H9 (cell line): ENCODE data around the gene RAI14. TPM values are rescaled to one million over a fixed set of nuclear protein-coding genes. Genes with fewer than 3 reads are reported as not detected.

Source experiments
- DNase-seq: peaks from one replicate; pipeline ENCODE4 v3.0.0-alpha.2; 2017
- H2AFZ ChIP-seq: one replicate; pipeline ENCODE4 v1.6.1; 2013; ENCODE audit warnings: mild to moderate bottlenecking, low read length, control low read depth, moderate library complexity
- H2AK5ac ChIP-seq: 2 replicates; pipeline ENCODE4 v1.6.1; 2013; ENCODE audit warnings: low read length, control low read depth, mixed read lengths; ENCODE audit not compliant: insufficient read length
- H2BK120ac ChIP-seq: one replicate; pipeline ENCODE4 v1.6.1; 2013; ENCODE audit warnings: low read depth, mild to moderate bottlenecking, low read length, control low read depth, inconsistent platforms; ENCODE audit not compliant: poor library complexity, severe bottlenecking
- H2BK12ac ChIP-seq: 2 replicates; pipeline ENCODE4 v1.6.1; 2013; ENCODE audit warnings: low read length, control low read depth, mixed read lengths, low read depth; ENCODE audit not compliant: insufficient read length
- H2BK15ac ChIP-seq: 2 replicates; pipeline ENCODE4 v1.6.1; 2013; ENCODE audit warnings: low read depth, low read length, control low read depth
- H2BK20ac ChIP-seq: one replicate; pipeline ENCODE4 v1.6.1; 2013; ENCODE audit warnings: low read depth, mild to moderate bottlenecking, low read length, control low read depth, inconsistent platforms; ENCODE audit not compliant: poor library complexity, severe bottlenecking
- H2BK5ac ChIP-seq: 2 replicates; pipeline ENCODE4 v1.6.1; 2013; ENCODE audit warnings: low read length, control low read depth, mixed read lengths; ENCODE audit not compliant: insufficient read length
- H3K14ac ChIP-seq: 2 replicates; pipeline ENCODE4 v1.6.1; 2013; ENCODE audit warnings: low read length, control low read depth; ENCODE audit not compliant: insufficient read depth
- H3K18ac ChIP-seq: 2 replicates; pipeline ENCODE4 v1.6.1; 2013; ENCODE audit warnings: low read depth, mild to moderate bottlenecking, mixed read lengths, low read length, control low read depth; ENCODE audit not compliant: insufficient read length
- H3K23ac ChIP-seq: 2 replicates; pipeline ENCODE4 v1.6.1; 2013; ENCODE audit warnings: low read length, control low read depth, mixed read lengths, low read depth; ENCODE audit not compliant: insufficient read length
- H3K23me2 ChIP-seq: 2 replicates; pipeline ENCODE4 v1.6.1; 2013; ENCODE audit warnings: low read depth, mild to moderate bottlenecking, mixed read lengths, low read length, control low read depth; ENCODE audit not compliant: insufficient read length, poor library complexity, severe bottlenecking
- H3K27ac ChIP-seq: 2 replicates; pipeline ENCODE4 v1.5.1; 2013; ENCODE audit warnings: low read length, control low read depth, mixed read lengths, low read depth; ENCODE audit not compliant: insufficient read length
- H3K27me3 ChIP-seq: 2 replicates; pipeline ENCODE4 v1.6.1; 2013; ENCODE audit warnings: low read length, control low read depth, inconsistent platforms; ENCODE audit not compliant: insufficient read depth
- H3K4ac ChIP-seq: 2 replicates; pipeline ENCODE4 v1.6.1; 2013; ENCODE audit warnings: low read depth, mild to moderate bottlenecking, control low read depth, inconsistent platforms, low read length, moderate library complexity
- H3K4me1 ChIP-seq: 2 replicates; pipeline ENCODE4 v1.6.1; 2013; ENCODE audit warnings: low read length, control low read depth, inconsistent platforms; ENCODE audit not compliant: insufficient read depth
- H3K4me2 ChIP-seq: 2 replicates; pipeline ENCODE4 v1.6.1; 2013; ENCODE audit warnings: low read length, control low read depth, mixed read lengths; ENCODE audit not compliant: insufficient read length, insufficient read depth
- H3K56ac ChIP-seq: 2 replicates; pipeline ENCODE4 v1.6.1; 2013; ENCODE audit warnings: low read depth, mild to moderate bottlenecking, mixed read lengths, low read length, control low read depth; ENCODE audit not compliant: insufficient read length
- H3K79me1 ChIP-seq: 2 replicates; pipeline ENCODE4 v1.6.1; 2013; ENCODE audit warnings: low read depth, mild to moderate bottlenecking, moderate library complexity, low read length, control low read depth, inconsistent platforms; ENCODE audit not compliant: insufficient read depth, poor library complexity, severe bottlenecking
- H3K79me2 ChIP-seq: 2 replicates; pipeline ENCODE4 v1.6.1; 2013; ENCODE audit warnings: low read length, control low read depth, inconsistent platforms; ENCODE audit not compliant: insufficient read depth
- H3K9ac ChIP-seq: 2 replicates; pipeline ENCODE4 v1.6.1; 2013; ENCODE audit warnings: low read length, control low read depth, mixed read lengths; ENCODE audit not compliant: insufficient read length; ENCODE audit errors: extremely low read depth
- H3K9me3 ChIP-seq: one replicate; pipeline ENCODE4 v1.6.1; 2013; ENCODE audit warnings: low read depth, low read length, inconsistent platforms; ENCODE audit not compliant: control insufficient read depth
- H3T11ph ChIP-seq: one replicate; pipeline ENCODE4 v1.6.1; 2013; ENCODE audit warnings: mild to moderate bottlenecking, low read length, control low read depth, inconsistent platforms
- H4K20me1 ChIP-seq: one replicate; pipeline ENCODE4 v1.6.1; 2013; ENCODE audit not compliant: control insufficient read depth, insufficient read length, insufficient read depth
- H4K5ac ChIP-seq: 2 replicates; pipeline ENCODE4 v1.6.1; 2013; ENCODE audit warnings: low read depth, mild to moderate bottlenecking, mixed read lengths, low read length, control low read depth; ENCODE audit not compliant: insufficient read length
- H4K8ac ChIP-seq: replicated peaks from 2 replicates; pipeline ENCODE4 v1.6.1; 2013; ENCODE audit warnings: low read length, control low read depth, mixed read lengths, low read depth; ENCODE audit not compliant: insufficient read length
- H4K91ac ChIP-seq: 2 replicates; pipeline ENCODE4 v1.6.1; 2013; ENCODE audit warnings: low read depth, mild to moderate bottlenecking, moderate library complexity, mixed read lengths, low read length, control low read depth; ENCODE audit not compliant: insufficient read length
- H3K27ac Mint-ChIP-seq, 3 experiments: 2 replicates in 2 of 3; 3 replicates in 1 of 3; pipeline ENCODE4 v1.8.0; 2020 to 2021; ENCODE audit warnings: mixed read lengths in 3 of 3, mild to moderate bottlenecking in 1 of 3, moderate library complexity in 1 of 3
- H3K27me3 Mint-ChIP-seq: 2 replicates; pipeline ENCODE4 v1.8.0; 2021; ENCODE audit warnings: low read depth, mild to moderate bottlenecking, moderate library complexity, mixed read lengths
- H3K36me3 Mint-ChIP-seq, 3 experiments: 2 replicates in 2 of 3; 3 replicates in 1 of 3; pipeline ENCODE4 v1.8.0; 2020 to 2021; ENCODE audit warnings: low read depth in 3 of 3, mixed read lengths in 3 of 3; ENCODE audit not compliant: insufficient read depth in 1 of 3
- H3K4me1 Mint-ChIP-seq, 2 experiments: 2 replicates each; pipeline ENCODE4 v1.8.0; 2020; ENCODE audit warnings: mixed read lengths in 2 of 2
- H3K4me3 Mint-ChIP-seq, 2 experiments: 2 replicates in 1 of 2; 3 replicates in 1 of 2; pipeline ENCODE4 v1.8.0; 2020 to 2021; ENCODE audit warnings: mild to moderate bottlenecking in 2 of 2, mixed read lengths in 2 of 2, moderate library complexity in 1 of 2
- H3K9me3 Mint-ChIP-seq, 2 experiments: 2 replicates in 1 of 2; 3 replicates in 1 of 2; pipeline ENCODE4 v1.8.0; 2020; ENCODE audit warnings: mild to moderate bottlenecking in 2 of 2, mixed read lengths in 2 of 2, moderate library complexity in 1 of 2
- CTCF ChIP-seq: fragments of 200-600 bp; sonication (generic); conservative IDR thresholded peaks from 3 replicates; pipeline ENCODE4 v1.8.0; 2021; ENCODE audit warnings: antibody characterized with exemption, mild to moderate bottlenecking
- WGBS: extraction: QIAGEN DNeasy Blood & Tissue Kit; methylation state at CpG from one replicate; pipeline ENCODE4 v1.1.7; 2013; ENCODE audit warnings: missing lambda C conversion rate, low lambda C conversion rate, mixed read lengths; ENCODE audit not compliant: insufficient read length; ENCODE audit errors: extremely low coverage; 5-methylcytosine and 5-hydroxymethylcytosine counted together
- total RNA-seq: library from RNA; stranded (reverse); gene quantifications from 2 replicates; pipeline ENCODE4 v1.2.1, GENCODE V29; 2021

Gene RAI14
- total RNA-seq, 1 experiment from 2014 or later: 127 TPM

- no peaks in the 10 kb centered on the region for H3K79me2 ChIP-seq
- H3K36me3 Mint-ChIP-seq: no peaks in the 10 kb centered on the region
Measured at GRCh38 chr5:34616651-34617050, 39.5 kb upstream of the RAI14 start.

More at GRCh38 chr5:34616651-34617050, 39.5 kb upstream of the RAI14 start:
- H3K14ac ChIP-seq: no peak overlapping the region
- H3K9ac ChIP-seq: no peak overlapping the region
- H2AK5ac ChIP-seq: no peak overlapping the region
- H3K4me2 ChIP-seq: no peak overlapping the region
- H3K18ac ChIP-seq: no peak overlapping the region
- H4K8ac ChIP-seq: no peak overlapping the region
- H3T11ph ChIP-seq: no peak overlapping the region
- H3K4ac ChIP-seq: no peak overlapping the region
- H3K9me3 Mint-ChIP-seq: no peaks in the 10 kb centered on the region
- no peaks in the 10 kb centered on the region for H4K20me1 ChIP-seq
- H2BK15ac ChIP-seq: no peak overlapping the region
- H2AFZ ChIP-seq: no peak overlapping the region
- peaks cover 4% of the 10 kb centered on the region; the same call in 1 of the 2 replicates for H3K4me1 ChIP-seq
- no peaks in the 10 kb centered on the region for H3K9me3 ChIP-seq
- H3K27ac Mint-ChIP-seq: no peak overlapping the region
- peaks cover 14 to 16% of the 10 kb centered on the region in 2 experiments for H3K4me1 Mint-ChIP-seq
- no peak overlapping the region for H4K91ac ChIP-seq
- H3K27me3 Mint-ChIP-seq: no peaks in the 10 kb centered on the region
- H3K79me1 ChIP-seq: no peaks in the 10 kb centered on the region
- no peak overlapping the region for H3K27ac ChIP-seq
- no peak overlapping the region for H2BK20ac ChIP-seq
- WGBS: no CpG with 5 or more reads among the region's 1 CpG
- no peak overlapping the region for H4K5ac ChIP-seq
- no peaks in the 10 kb centered on the region for H3K27me3 ChIP-seq
- H3K23ac ChIP-seq: no peak overlapping the region
- H2BK5ac ChIP-seq: no peak overlapping the region
- no peak overlapping the region for H2BK120ac ChIP-seq
- no peak for TF ChIP-seq CTCF
- no peak overlapping the region for H3K56ac ChIP-seq
- H3K23me2 ChIP-seq: no peaks in the 10 kb centered on the region
- H2BK12ac ChIP-seq: no peak overlapping the region
- no peak for DNase-seq
- H3K4me3 Mint-ChIP-seq: no peak overlapping the region
